ENCODE measurements around the gene DPEP1. TPM values are rescaled to one million over a fixed set of nuclear protein-coding genes. Genes with fewer than 3 reads are reported as not detected.
"Not testable (repeated sequence)": the region's sequence is repeated elsewhere in the genome, so short reads cannot be mapped to it uniquely, and the experiment has no call there.

Gene DPEP1
- total and polyA plus RNA-seq, 4 donors, result 0.26 to 8.9 (median 0.95) TPM

DNA sequence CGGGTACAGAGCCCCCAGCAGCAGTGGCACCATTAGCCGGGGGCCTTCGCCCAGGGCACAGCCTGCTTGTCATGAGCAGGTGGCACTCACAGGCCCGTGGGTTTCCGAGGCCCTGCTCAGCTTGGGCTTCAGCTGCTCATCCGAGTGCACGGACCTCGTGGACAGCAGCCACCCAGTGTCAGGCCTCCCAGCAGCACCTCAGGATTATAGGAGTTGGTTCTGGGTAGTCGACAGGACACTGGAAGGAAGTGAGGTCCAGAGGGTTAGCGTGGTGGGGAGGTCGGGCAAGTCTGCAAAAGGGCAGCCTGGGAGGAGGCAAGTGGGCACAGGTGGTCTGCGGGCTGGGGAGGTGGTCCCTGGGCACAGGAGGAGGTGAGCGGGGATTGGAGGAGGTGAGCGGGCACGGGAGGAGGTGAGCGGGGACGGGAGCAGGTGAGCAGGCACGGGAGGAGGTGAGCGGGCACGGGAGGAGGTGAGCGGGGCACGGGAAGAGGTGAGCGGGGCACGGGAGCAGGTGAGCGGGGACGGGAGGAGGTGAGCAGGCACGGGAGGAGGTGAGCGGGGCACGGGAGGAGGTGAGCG, 43.0 kb upstream of the DPEP1 start:
- no peaks in the 10 kb centered on the region for H3K36me3 ChIP-seq (ENCODE audit: control insufficient read depth in 4 of 4, insufficient read depth in 4 of 4, low read length in 4 of 4)
- H3K9ac ChIP-seq (ENCODE audit: insufficient read depth in 1 of 2, low read length in 2 of 2), result no peak overlapping the region
- 84 to 87% methylated on average over 30 of the region's 30 CpGs for WGBS, 2 donors
- DNase-seq (no peak), ATAC-seq (ENCODE audit: insufficient read depth, low FRiP score) (no peak)
- no peak overlapping the region for H3K27ac ChIP-seq (ENCODE audit: low read depth in 1 of 2, low read length in 1 of 2)
- H3K4me3 ChIP-seq, result no peak overlapping the region
- peaks cover 4 to 31% (median 7%) of the 10 kb centered on the region in 3 donors for H3K27me3 ChIP-seq (ENCODE audit: control insufficient read depth in 3 of 3, insufficient read depth in 3 of 3, low read length in 2 of 3)
- peaks cover 0 to 28% (median 9%) of the 10 kb centered on the region in 5 donors for H3K4me1 ChIP-seq (ENCODE audit: control insufficient read depth in 5 of 5, insufficient read depth in 5 of 5, low read length in 5 of 5)
- TF ChIP-seq, protein P1, sequence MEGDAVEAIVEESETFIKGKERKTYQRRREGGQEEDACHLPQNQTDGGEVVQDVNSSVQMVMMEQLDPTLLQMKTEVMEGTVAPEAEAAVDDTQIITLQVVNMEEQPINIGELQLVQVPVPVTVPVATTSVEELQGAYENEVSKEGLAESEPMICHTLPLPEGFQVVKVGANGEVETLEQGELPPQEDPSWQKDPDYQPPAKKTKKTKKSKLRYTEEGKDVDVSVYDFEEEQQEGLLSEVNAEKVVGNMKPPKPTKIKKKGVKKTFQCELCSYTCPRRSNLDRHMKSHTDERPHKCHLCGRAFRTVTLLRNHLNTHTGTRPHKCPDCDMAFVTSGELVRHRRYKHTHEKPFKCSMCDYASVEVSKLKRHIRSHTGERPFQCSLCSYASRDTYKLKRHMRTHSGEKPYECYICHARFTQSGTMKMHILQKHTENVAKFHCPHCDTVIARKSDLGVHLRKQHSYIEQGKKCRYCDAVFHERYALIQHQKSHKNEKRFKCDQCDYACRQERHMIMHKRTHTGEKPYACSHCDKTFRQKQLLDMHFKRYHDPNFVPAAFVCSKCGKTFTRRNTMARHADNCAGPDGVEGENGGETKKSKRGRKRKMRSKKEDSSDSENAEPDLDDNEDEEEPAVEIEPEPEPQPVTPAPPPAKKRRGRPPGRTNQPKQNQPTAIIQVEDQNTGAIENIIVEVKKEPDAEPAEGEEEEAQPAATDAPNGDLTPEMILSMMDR (IDR thresholded peaks at IDR 0.05; ENCODE audit: control extremely low read depth, extremely low read depth), result no peak
- no peaks in the 10 kb centered on the region for H3K9me3 ChIP-seq (ENCODE audit: control insufficient read depth in 4 of 4, insufficient read depth in 3 of 4, low read length in 3 of 4)

DNA sequence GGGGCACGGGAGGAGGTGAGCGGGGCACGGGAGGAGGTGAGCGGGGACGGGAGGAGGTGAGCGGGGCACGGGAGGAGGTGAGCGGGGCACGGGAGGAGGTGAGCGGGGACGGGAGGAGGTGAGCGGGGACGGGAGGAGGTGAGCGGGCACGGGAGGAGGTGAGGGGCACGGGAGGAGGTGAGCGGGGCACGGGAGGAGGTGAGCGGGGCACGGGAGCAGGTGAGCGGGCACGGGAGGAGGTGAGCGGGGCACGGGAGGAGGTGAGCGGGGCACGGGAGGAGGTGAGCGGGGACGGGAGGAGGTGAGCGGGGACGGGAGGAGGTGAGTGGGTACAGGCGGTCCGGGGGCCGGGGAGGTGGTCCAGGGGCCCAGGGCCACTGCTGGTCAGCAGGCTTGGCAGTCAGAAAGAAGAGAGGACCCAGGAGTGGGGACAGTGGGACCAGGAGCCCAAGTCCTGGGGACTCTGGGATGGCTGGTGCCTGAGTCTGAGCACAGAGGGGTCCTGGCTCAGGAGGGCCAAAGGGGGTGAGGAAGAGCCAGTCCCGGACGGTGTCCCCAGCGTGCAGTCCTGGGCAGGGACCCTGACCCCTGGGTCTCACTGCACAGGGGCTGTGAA, 42.4 kb upstream of the DPEP1 start:
- 87 to 88% methylated on average over 25 to 35 of the region's 36 CpGs for WGBS, 2 donors
- not testable (repeated sequence) for H3K4me3 ChIP-seq; H3K9ac ChIP-seq (ENCODE audit: insufficient read depth in 1 of 2, low read length in 2 of 2); H3K9me3 ChIP-seq (ENCODE audit: control insufficient read depth in 4 of 4, insufficient read depth in 3 of 4, low read length in 3 of 4); H3K27ac ChIP-seq (ENCODE audit: low read depth in 1 of 2, low read length in 1 of 2); H3K36me3 ChIP-seq (ENCODE audit: control insufficient read depth in 4 of 4, insufficient read depth in 4 of 4, low read length in 4 of 4); DNase-seq; ATAC-seq (ENCODE audit: insufficient read depth, low FRiP score)
- H3K27me3 ChIP-seq (ENCODE audit: control insufficient read depth in 3 of 3, insufficient read depth in 3 of 3, low read length in 2 of 3), result peaks cover 4 to 31% (median 7%) of the 10 kb centered on the region in 3 donors
- peaks cover 0 to 21% (median 6%) of the 10 kb centered on the region in 5 donors for H3K4me1 ChIP-seq (ENCODE audit: control insufficient read depth in 5 of 5, insufficient read depth in 5 of 5, low read length in 5 of 5)

GRCh38 chr16:89571636-89572035, 41.8 kb upstream of the DPEP1 start:
- TF ChIP-seq, protein P1 (IDR thresholded peaks at IDR 0.05; ENCODE audit: control extremely low read depth, extremely low read depth), result no peak
- Histone ChIP-seq H3K36me3 (ENCODE audit: control insufficient read depth in 4 of 4, insufficient read depth in 4 of 4, low read length in 4 of 4) (no peaks in the 10 kb centered on the region), H3K9ac (ENCODE audit: insufficient read depth in 1 of 2, low read length in 2 of 2) (no peak overlapping the region), H3K9me3 (ENCODE audit: control insufficient read depth in 4 of 4, insufficient read depth in 3 of 4, low read length in 3 of 4) (no peaks in the 10 kb centered on the region), H3K27me3 (ENCODE audit: control insufficient read depth in 3 of 3, insufficient read depth in 3 of 3, low read length in 2 of 3) (peaks cover 4 to 31% (median 7%) of the 10 kb centered on the region in 3 donors), H3K4me1 (ENCODE audit: control insufficient read depth in 5 of 5, insufficient read depth in 5 of 5, low read length in 5 of 5) (peaks cover 0 to 21% (median 6%) of the 10 kb centered on the region in 5 donors), H3K4me3 (no peak overlapping the region), H3K27ac (ENCODE audit: low read depth in 1 of 2, low read length in 1 of 2) (no peak overlapping the region)
- ATAC-seq (ENCODE audit: insufficient read depth, low FRiP score), result no peak
- WGBS, 2 donors, result 83 to 86% methylated on average over 18 of the region's 18 CpGs
- DNase-seq, result no peak

DNA sequence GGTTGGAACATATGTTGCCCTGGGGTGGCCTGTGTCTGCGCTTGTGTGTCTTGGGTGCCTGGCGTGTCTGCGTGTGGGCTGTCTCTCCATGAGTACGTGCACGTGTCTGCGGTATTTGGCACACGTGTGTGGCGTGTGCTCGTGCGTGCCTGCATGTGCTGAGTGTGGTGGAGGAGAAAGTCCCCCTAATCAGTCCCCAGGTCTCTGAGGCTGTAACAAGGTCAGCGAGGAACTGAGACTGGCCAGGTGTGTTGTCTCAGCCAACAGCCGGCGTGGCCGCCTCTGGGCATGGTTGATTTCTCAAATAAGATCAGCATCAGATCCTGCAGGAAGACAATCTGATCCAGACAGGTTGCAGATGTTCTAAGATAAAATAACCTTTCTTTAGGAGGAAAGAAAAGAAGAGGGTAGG, 41.4 kb upstream of the DPEP1 start:
- peaks cover 0 to 21% (median 6%) of the 10 kb centered on the region in 5 donors for H3K4me1 ChIP-seq (ENCODE audit: control insufficient read depth in 5 of 5, insufficient read depth in 5 of 5, low read length in 5 of 5)
- no peak for ATAC-seq (ENCODE audit: insufficient read depth, low FRiP score)
- H3K36me3 ChIP-seq (ENCODE audit: control insufficient read depth in 4 of 4, insufficient read depth in 4 of 4, low read length in 4 of 4), result no peaks in the 10 kb centered on the region
- no peaks in the 10 kb centered on the region for H3K9me3 ChIP-seq (ENCODE audit: control insufficient read depth in 4 of 4, insufficient read depth in 3 of 4, low read length in 3 of 4)
- H3K27ac ChIP-seq (ENCODE audit: low read depth in 1 of 2, low read length in 1 of 2), result no peak overlapping the region
- TF ChIP-seq, protein P1 (IDR thresholded peaks at IDR 0.05; ENCODE audit: control extremely low read depth, extremely low read depth), result no peak
- peaks cover 4 to 35% (median 7%) of the 10 kb centered on the region in 3 donors for H3K27me3 ChIP-seq (ENCODE audit: control insufficient read depth in 3 of 3, insufficient read depth in 3 of 3, low read length in 2 of 3)
- no peak overlapping the region for H3K4me3 ChIP-seq
- DNase-seq, result peak; percentile 46 to 69 (median 57)
- WGBS, 2 donors, result 49 to 52% methylated on average over 14 of the region's 14 CpGs
- H3K9ac ChIP-seq (ENCODE audit: insufficient read depth in 1 of 2, low read length in 2 of 2), result no peak overlapping the region
